GM12872 (cell line): ENCODE results near the gene UIMC1.

Experiments used
- CTCF ChIP-seq: IDR thresholded peaks from 3 replicates; pipeline ENCODE4 v1.5.1; 2011; ENCODE audit warnings: low read depth, mild to moderate bottlenecking, low read length, moderate library complexity; ENCODE audit not compliant: insufficient read depth

Gene UIMC1

GRCh38 chr5:176881021-176881749, 125.4 kb downstream of the UIMC1 start:
- no peak for TF ChIP-seq CTCF

- no peak for TF ChIP-seq CTCF
Measured at GRCh38 chr5:176880366-176881020, 126.1 kb downstream of the UIMC1 start.

GRCh38 chr5:176879663-176880361, 126.8 kb downstream of the UIMC1 start:
- TF ChIP-seq CTCF: no peak

- TF ChIP-seq CTCF: no peak
Measured at GRCh38 chr5:176878906-176879662, 127.5 kb downstream of the UIMC1 start.

GRCh38 chr5:176878463-176878862, 128.1 kb downstream of the UIMC1 start:
- no peak for TF ChIP-seq CTCF

GRCh38 chr5:176877793-176878331, 128.7 kb downstream of the UIMC1 start:
- no peak for TF ChIP-seq CTCF
